Right atrium auricular region (tissue), 2 donors: Measurements from ENCODE around the gene DBN1. TPM values are rescaled to one million over a fixed set of nuclear protein-coding genes. Genes with fewer than 3 reads are reported as not detected.
A peak's percentile ranks its signal among the peaks of the same experiment; 100 is the strongest.
"Not testable (repeated sequence)": the region's sequence is repeated elsewhere in the genome, so short reads cannot be mapped to it uniquely, and the experiment has no call there.

Source experiments
- DNase-seq: peaks from one replicate; pipeline ENCODE4 v3.0.0-alpha.2; 2019; ENCODE audit warnings: low spot score
- H3K27ac ChIP-seq, 2 donors: fragments of 200-600 bp; sonication (generic); 1 replicate in 1 of 2; 2 replicates in 1 of 2; pipeline ENCODE4 v1.5.1; 2016 to 2019
- H3K27me3 ChIP-seq, 2 donors: fragments of 200-600 bp; sonication (generic); one replicate each; pipeline versions ENCODE4 v1.5.1 to v1.6.0; 2017 to 2019
- H3K36me3 ChIP-seq: fragments of 200-600 bp; sonication (generic); one replicate; pipeline ENCODE4 v1.5.1; 2016
- H3K4me1 ChIP-seq, 2 donors: fragments of 200-600 bp; sonication (generic); one replicate each; pipeline versions ENCODE4 v1.5.1 to v1.6.0; 2017 to 2019
- H3K4me3 ChIP-seq, 2 donors: fragments of 200-600 bp; sonication (generic); 1 replicate in 1 of 2; 2 replicates in 1 of 2; pipeline ENCODE4 v1.5.1; 2017 to 2019; ENCODE audit warnings: mild to moderate bottlenecking in 1 of 2, moderate library complexity in 1 of 2
- H3K9me3 ChIP-seq, 2 donors: fragments of 200-600 bp; sonication (generic); one replicate each; pipeline ENCODE4 v1.5.1; 2019
- total RNA-seq, 2 donors: library from RNA; depleted of rRNA; stranded (reverse); fragments of >200 nt; gene quantifications; one replicate each; pipeline ENCODE4 v1.1.0, GENCODE V29; 2016
- TF ChIP-seq, protein P1 (sequence below), 2 donors: fragments of 200-600 bp; sonication (generic); IDR thresholded peaks; one replicate each; pipeline ENCODE4 v1.5.1; 2019; ENCODE audit warnings: antibody characterized with exemption in 2 of 2

DBN1 gene
- total RNA-seq, 2 donors from 2014 or later, result 25.0 to 47.2 TPM

DNA sequence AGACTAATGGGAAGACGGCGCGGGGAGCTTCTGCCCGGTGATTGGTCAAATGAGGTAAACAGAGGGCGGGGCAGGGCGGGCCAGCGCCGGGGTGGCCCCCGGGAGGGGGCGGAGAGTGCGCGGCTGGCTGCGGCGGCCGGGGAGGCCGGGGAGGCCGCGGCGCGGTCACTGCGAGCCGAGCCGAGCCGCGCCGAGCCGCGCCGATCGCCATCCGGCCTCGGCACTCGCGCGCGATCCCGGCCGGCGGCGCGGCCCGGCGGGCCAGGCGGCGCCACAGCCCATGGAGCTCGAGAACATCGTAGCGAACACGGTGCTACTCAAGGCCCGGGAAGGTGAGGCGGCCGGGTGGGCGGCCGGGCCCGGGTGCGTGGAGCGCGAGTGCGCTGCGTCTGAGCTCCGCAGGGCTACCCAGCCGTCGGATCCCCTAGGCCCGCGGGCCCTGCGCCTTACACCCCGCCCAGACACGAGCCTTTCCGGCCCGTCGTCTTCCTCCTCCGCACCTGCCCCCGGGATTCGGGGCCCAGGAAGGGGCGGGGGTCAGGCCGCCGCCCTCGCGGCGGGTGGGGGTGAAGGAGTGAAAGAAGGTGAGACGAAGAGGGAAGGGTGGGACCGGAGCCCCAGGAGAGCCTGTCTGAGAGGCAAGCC lies 46.7 kb downstream of the DBN1 start, which contains the start of gene GRK6:
GRK6 (plus strand) TSS at position 111 of the 645 bp plus-strand sequence; CDS start at position 281, 170 bp downstream.
- TF ChIP-seq, protein P1, sequence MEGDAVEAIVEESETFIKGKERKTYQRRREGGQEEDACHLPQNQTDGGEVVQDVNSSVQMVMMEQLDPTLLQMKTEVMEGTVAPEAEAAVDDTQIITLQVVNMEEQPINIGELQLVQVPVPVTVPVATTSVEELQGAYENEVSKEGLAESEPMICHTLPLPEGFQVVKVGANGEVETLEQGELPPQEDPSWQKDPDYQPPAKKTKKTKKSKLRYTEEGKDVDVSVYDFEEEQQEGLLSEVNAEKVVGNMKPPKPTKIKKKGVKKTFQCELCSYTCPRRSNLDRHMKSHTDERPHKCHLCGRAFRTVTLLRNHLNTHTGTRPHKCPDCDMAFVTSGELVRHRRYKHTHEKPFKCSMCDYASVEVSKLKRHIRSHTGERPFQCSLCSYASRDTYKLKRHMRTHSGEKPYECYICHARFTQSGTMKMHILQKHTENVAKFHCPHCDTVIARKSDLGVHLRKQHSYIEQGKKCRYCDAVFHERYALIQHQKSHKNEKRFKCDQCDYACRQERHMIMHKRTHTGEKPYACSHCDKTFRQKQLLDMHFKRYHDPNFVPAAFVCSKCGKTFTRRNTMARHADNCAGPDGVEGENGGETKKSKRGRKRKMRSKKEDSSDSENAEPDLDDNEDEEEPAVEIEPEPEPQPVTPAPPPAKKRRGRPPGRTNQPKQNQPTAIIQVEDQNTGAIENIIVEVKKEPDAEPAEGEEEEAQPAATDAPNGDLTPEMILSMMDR (IDR thresholded peaks at IDR 0.05), result no peak
- Histone ChIP-seq H3K4me1 (peaks cover 0 to 33% of the 10 kb centered on the region in 2 donors), H3K27ac (peak within 1 kb of the TSS; percentile 95 to 97), H3K36me3 (no peaks in the 10 kb centered on the region), H3K4me3 (peak within 1 kb of the TSS; percentile 74 to 88), H3K27me3 (no peaks in the 10 kb centered on the region), H3K9me3 (no peaks in the 10 kb centered on the region)
- DNase-seq, result no peak

DNA sequence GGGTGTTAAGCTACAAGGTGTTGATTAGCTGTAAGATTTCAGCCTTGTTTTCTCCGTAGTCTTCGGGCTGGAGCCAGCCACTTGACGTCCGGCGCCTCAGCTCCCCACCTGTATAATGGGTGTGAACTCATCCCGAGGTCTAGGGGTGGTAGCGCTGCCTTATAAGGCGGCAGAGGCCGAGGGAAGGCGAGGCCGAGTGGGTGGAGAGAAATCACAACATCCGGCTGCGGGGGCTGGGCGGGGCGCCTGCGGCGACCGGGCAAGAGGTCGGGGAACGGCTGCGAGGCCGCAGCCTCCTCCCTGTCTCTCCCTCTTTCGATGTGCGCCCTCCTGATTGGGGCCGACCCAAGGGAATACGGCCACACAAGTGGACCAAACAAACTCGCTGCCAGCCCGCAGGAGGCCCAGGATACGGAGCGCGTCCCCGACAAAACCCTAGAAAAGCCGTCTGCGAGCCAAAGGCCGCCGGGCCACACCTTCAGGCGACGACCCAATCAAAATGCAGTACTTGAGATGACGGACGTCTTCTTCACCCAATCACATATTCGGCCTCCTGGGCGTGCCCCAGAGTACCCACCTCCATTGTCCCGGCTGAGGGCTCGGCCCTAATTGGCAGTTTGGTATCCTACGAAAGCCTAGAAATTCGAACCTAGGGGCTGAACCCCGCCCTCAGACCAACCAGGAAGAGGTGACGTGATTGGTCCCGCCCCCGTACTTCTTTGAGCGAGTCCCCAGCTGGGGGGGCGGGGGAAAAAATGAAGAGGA lies 47.5 kb downstream of the DBN1 start:
- peak overlapping the region; percentile 95 to 97 for H3K27ac ChIP-seq
- no peaks in the 10 kb centered on the region for H3K9me3 ChIP-seq
- DNase-seq, result peak; percentile 100
- peak overlapping the region; percentile 51 to 59 for H3K4me3 ChIP-seq
- H3K4me1 ChIP-seq, result peaks cover 0 to 32% of the 10 kb centered on the region in 2 donors
- TF ChIP-seq, protein P1 (IDR thresholded peaks at IDR 0.05), result no peak
- H3K36me3 ChIP-seq, result no peaks in the 10 kb centered on the region
- H3K27me3 ChIP-seq, result no peaks in the 10 kb centered on the region

- TF ChIP-seq, protein P1 (IDR thresholded peaks at IDR 0.05), result no peak
- no peaks in the 10 kb centered on the region for H3K36me3 ChIP-seq
- peak overlapping the region; percentile 95 to 97 for H3K27ac ChIP-seq
- no peak for DNase-seq
- H3K27me3 ChIP-seq, result no peaks in the 10 kb centered on the region
- peaks cover 0 to 32% of the 10 kb centered on the region in 2 donors for H3K4me1 ChIP-seq
- H3K4me3 ChIP-seq, result peak overlapping the region; percentile 51 to 59
- H3K9me3 ChIP-seq, result no peaks in the 10 kb centered on the region
These were observed 48.1 kb downstream of the DBN1 start for GRCh38 chr5:177425196-177425800.

DNA sequence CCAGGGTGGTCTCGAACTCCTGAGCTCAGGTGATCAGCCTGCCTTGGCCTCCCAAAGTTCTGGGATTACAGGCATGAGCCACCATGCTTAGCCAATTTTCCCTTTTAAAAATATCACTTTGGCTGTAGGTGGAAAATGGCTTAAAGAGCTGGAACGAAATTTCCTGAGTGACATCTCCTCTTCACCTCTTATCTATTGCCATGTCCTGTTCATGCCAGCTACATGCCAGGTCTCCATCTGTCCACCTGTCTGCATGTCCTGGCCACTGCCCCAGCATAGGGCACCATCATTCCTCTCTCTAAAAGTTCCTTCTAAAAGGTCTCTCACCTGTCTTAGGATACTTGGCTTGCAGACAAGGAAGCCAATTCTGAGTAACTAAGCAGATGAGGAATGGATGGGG lies 49.8 kb downstream of the DBN1 start:
- DNase-seq, result no peak
- Histone ChIP-seq H3K4me1 (peaks cover 0 to 28% of the 10 kb centered on the region in 2 donors), H3K27ac (no peak overlapping the region), H3K27me3 (no peaks in the 10 kb centered on the region), H3K9me3 (no peaks in the 10 kb centered on the region), H3K4me3 (no peak overlapping the region), H3K36me3 (no peaks in the 10 kb centered on the region)
- TF ChIP-seq, protein P1 (IDR thresholded peaks at IDR 0.05), result no peak

DNA sequence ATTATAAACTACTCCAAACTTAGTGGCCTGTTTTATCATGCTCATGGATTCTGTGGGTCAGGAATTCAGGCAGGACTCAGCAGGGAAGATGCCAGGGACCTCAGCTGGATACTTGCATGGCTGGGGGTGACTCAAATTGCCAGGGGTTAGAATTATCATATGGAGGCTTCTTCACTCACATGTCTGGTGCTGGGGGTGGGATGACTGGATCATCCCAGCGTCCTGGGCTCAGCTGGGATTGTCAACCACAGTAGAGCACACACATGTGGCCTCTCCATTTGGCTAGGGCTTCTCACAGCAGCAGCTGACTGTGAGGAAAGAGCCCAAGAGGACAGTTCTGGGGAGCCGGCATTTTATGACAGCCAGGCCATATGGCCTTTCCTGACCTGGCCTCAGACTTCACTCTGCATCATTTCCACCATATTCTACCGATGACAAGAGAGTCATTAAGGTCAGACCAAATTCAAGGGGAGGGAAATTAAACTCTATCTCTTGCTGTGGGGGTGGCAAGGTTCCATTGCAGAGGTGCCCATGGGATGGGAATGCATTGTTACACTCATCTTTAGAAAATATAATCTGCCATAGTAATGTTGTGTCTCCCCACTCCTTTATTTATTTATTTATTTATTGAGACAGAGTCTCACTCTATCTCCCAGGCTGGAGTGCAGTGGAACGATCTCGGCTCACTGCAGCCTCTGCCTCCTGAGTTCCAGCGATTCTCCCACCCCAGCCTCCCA lies 52.2 kb downstream of the DBN1 start:
- H3K4me1 ChIP-seq, result peaks cover 0 to 9% of the 10 kb centered on the region in 2 donors

GRCh38 chr5:177420472-177420871 lies 53.0 kb downstream of the DBN1 start:
- not testable (repeated sequence) for H3K27me3 ChIP-seq, H3K36me3 ChIP-seq, H3K4me3 ChIP-seq, DNase-seq, H3K27ac ChIP-seq, H3K4me1 ChIP-seq, H3K9me3 ChIP-seq

More for the DNA sequence above, 52.2 kb downstream of the DBN1 start:
- DNase-seq, result no peak
- Histone ChIP-seq H3K27me3 (no peaks in the 10 kb centered on the region), H3K9me3 (no peaks in the 10 kb centered on the region), H3K4me3 (no peak overlapping the region), H3K27ac (no peak overlapping the region), H3K36me3 (no peaks in the 10 kb centered on the region)
- TF ChIP-seq, protein P1 (IDR thresholded peaks at IDR 0.05), result no peak
